B cell (primary cell): Measurements from ENCODE around the gene FIBCD1. TPM values are rescaled to one million over a fixed set of nuclear protein-coding genes. Genes with fewer than 3 reads are reported as not detected.

Source experiments
- ATAC-seq: fragments of 200-7000 bp; cut with Tn5 transposase; one replicate; pipeline ENCODE4 v1.10.0; 2021; ENCODE audit warnings: low read depth, mild to moderate bottlenecking, moderate number of reproducible peaks, moderate library complexity
- CTCF ChIA-PET: fragments of 350-600 bp; sonication (Branson Sonifier 250); formaldehyde crosslinking; loops from one replicate; lab custom pipeline; 2021; ENCODE audit warnings: antibody characterized with exemption, inconsistent platforms; lab: Charles Lee
- POLR2A ChIA-PET: fragments of 350-600 bp; sonication (Branson Sonifier 250); formaldehyde crosslinking; loops from one replicate; lab custom pipeline; 2021; ENCODE audit warnings: antibody characterized with exemption; lab: Charles Lee
- DNase-seq: peaks from one replicate; pipeline ENCODE4 v3.0.0; 2013
- H2AFZ ChIP-seq: 2 replicates; pipeline ENCODE4 v1.6.1; 2012; ENCODE audit warnings: mild to moderate bottlenecking, low read depth, low read length; ENCODE audit not compliant: insufficient read depth, poor library complexity, severe bottlenecking
- H3K27ac ChIP-seq, 2 donors: 1 replicate in 1 of 2; 2 replicates in 1 of 2; pipeline ENCODE4 v1.5.1; 2012 to 2013; ENCODE audit warnings: low read length in 2 of 2, mild to moderate bottlenecking in 2 of 2, moderate library complexity in 1 of 2
- H3K27me3 ChIP-seq, 4 experiments: fragments of 200-600 bp in 1 of 4; sonication (generic) in 1 of 4; replicated peaks in 1 of 4; 1 replicate in 2 of 4; 2 replicates in 2 of 4; pipeline versions ENCODE4 v1.6.1 to v1.7.0; 2013 to 2016; ENCODE audit warnings: low read length in 3 of 4, mild to moderate bottlenecking in 2 of 4, mixed read lengths in 1 of 4, moderate library complexity in 1 of 4; ENCODE audit not compliant: insufficient read depth in 4 of 4, control insufficient read depth in 3 of 4; ENCODE audit errors: control extremely low read depth in 1 of 4
- H3K36me3 ChIP-seq, 2 experiments: replicated peaks in 1 of 2; 1 replicate in 1 of 2; 2 replicates in 1 of 2; pipeline versions ENCODE4 v1.6.1 to v1.7.1; 2013; ENCODE audit warnings: low read length in 1 of 2; ENCODE audit not compliant: insufficient read depth in 2 of 2, control insufficient read depth in 1 of 2; ENCODE audit errors: control extremely low read depth in 1 of 2, extremely low read depth in 1 of 2
- H3K4me1 ChIP-seq, 2 donors: fragments of 200-600 bp in 1 of 2; sonication (generic) in 1 of 2; 1 replicate in 1 of 2; 2 replicates in 1 of 2; pipeline versions ENCODE4 v1.5.1 to v1.6.1; 2013 to 2017; ENCODE audit warnings: low read length in 2 of 2; ENCODE audit not compliant: control insufficient read depth in 2 of 2, insufficient read depth in 2 of 2
- H3K4me2 ChIP-seq: replicated peaks from 2 replicates; pipeline ENCODE3; 2012; ENCODE audit warnings: mild to moderate bottlenecking, low read depth, low read length; ENCODE audit not compliant: poor library complexity, severe bottlenecking
- H3K4me3 ChIP-seq, 5 experiments: fragments of 200-600 bp in 1 of 5; sonication (generic) in 1 of 5; 1 replicate in 3 of 5; 2 replicates in 2 of 5; pipeline versions ENCODE4 v1.5.1 to v1.7.0; 2011 to 2016; ENCODE audit warnings: low read length in 4 of 5, mild to moderate bottlenecking in 4 of 5, low read depth in 2 of 5, control low read depth in 1 of 5, moderate library complexity in 1 of 5; ENCODE audit not compliant: insufficient read depth in 1 of 5; ENCODE audit errors: control extremely low read depth in 1 of 5, extremely low read depth in 1 of 5
- H3K79me2 ChIP-seq: fragments of 200-600 bp; sonication (generic); one replicate; pipeline ENCODE4 v1.6.0; 2016; ENCODE audit warnings: low read length; ENCODE audit not compliant: control insufficient read depth, insufficient read depth
- H3K9ac ChIP-seq: fragments of 200-600 bp; sonication (generic); 2 replicates; pipeline ENCODE4 v1.6.1; 2017; ENCODE audit warnings: mild to moderate bottlenecking, low read length, moderate library complexity
- H3K9me3 ChIP-seq, 3 donors: one replicate each; pipeline versions ENCODE4 v1.6.1 to v1.7.1; 2013; ENCODE audit warnings: low read length in 2 of 3; ENCODE audit not compliant: control insufficient read depth in 2 of 3, insufficient read depth in 1 of 3; ENCODE audit errors: control extremely low read depth in 1 of 3
- H4K20me1 ChIP-seq: 2 replicates; pipeline ENCODE4 v1.6.0; 2012; ENCODE audit warnings: mild to moderate bottlenecking, low read length; ENCODE audit not compliant: insufficient read depth, control insufficient read depth, poor library complexity, severe bottlenecking
- H3K27ac Mint-ChIP-seq: one replicate; pipeline ENCODE4 v1.8.0; 2021; ENCODE audit warnings: mixed read lengths
- H3K27me3 Mint-ChIP-seq: one replicate; pipeline ENCODE4 v1.8.0; 2021; ENCODE audit warnings: mixed read lengths
- H3K4me1 Mint-ChIP-seq: one replicate; pipeline ENCODE4 v1.8.0; 2021; ENCODE audit warnings: mixed read lengths
- H3K4me3 Mint-ChIP-seq: one replicate; pipeline ENCODE4 v1.8.0; 2021; ENCODE audit warnings: mixed read lengths
- H3K9me3 Mint-ChIP-seq: one replicate; pipeline ENCODE4 v1.8.0; 2022; ENCODE audit warnings: mixed read lengths; ENCODE audit not compliant: insufficient read depth
- CTCF ChIP-seq: fragments of 200-600 bp; IDR thresholded peaks from one replicate; pipeline ENCODE4 v1.8.0; 2022; ENCODE audit warnings: antibody characterized with exemption, mild to moderate bottlenecking
- EZH2 ChIP-seq: IDR thresholded peaks from 2 replicates; pipeline ENCODE4 v1.6.1; 2012; ENCODE audit warnings: borderline replicate concordance, low read depth, mild to moderate bottlenecking, moderate library complexity, low read length; ENCODE audit not compliant: insufficient read depth, poor library complexity, severe bottlenecking
- WGBS: methylation state at CpG from one replicate; pipeline ENCODE4 v1.1.5; 2013; ENCODE audit warnings: missing lambda C conversion rate; ENCODE audit not compliant: insufficient coverage; 5-methylcytosine and 5-hydroxymethylcytosine counted together
- intact Hi-C: fragments of 100-400 bp; cut with micrococcal nuclease; formaldehyde crosslinking; loops from one replicate; pipeline ENCODE4 v1.10.0; 2022
- polyA plus RNA-seq: library from polyadenylated mRNA; depleted of rRNA; stranded (reverse); fragments of >200 nt; gene quantifications from 2 replicates; pipeline ENCODE4 v1.2.3, GENCODE V29; 2012
- total RNA-seq, 2 donors: library from RNA; stranded (reverse); fragments of 120-200 nt in 1 of 2; gene quantifications; 1 replicate in 1 of 2; 2 replicates in 1 of 2; pipeline versions ENCODE4 v1.2.3 to v1.2.4, GENCODE V29; 2013 to 2022

FIBCD1 gene
- total and polyA plus RNA-seq, 2 donors (not counting 1 experiment from before 2014, with no cell fraction given): not detected

DNA sequence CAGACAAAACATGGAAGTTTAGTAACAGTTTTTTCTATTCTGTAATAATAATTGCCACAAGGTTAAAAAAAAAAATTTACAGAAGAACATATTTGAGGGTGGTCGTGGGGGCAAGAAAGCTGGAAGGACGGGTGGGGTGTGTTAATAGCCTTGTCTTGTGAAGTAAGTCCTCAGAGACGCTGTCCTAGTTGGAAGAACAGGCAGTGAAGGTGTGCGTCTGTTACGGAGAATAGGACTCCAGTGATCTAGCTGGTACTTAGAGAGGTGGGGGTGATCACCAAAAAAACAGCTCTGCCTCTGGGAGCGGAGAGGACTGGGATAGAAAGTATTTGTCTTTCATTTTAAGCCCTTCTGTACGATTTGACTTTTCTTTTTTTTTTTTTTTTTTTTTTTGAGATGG, 86.2 kb downstream of the FIBCD1 start:
- TF ChIP-seq EZH2 (no peak), CTCF (no peak)
- Histone ChIP-seq H3K4me3 (no peak overlapping the region), H3K9me3 (no peaks in the 10 kb centered on the region), H3K27me3 (no peaks in the 10 kb centered on the region), H3K9ac (no peak overlapping the region), H4K20me1 (peaks cover 8% of the 10 kb centered on the region), H2AFZ (no peak overlapping the region), H3K4me2 (no peak overlapping the region), H3K36me3 (peaks cover 1 to 20% of the 10 kb centered on the region in 2 experiments), H3K4me1 (no peaks in the 10 kb centered on the region), H3K79me2 (no peaks in the 10 kb centered on the region), H3K27ac (no peak overlapping the region)
- ATAC-seq (no peak), DNase-seq (no peak)
- H3K9me3 Mint-ChIP-seq: no peaks in the 10 kb centered on the region
- WGBS: 88% methylated on average over 5 of the region's 7 CpGs
- POLR2A ChIA-PET: interaction anchor here (0.7 kb wide), 1 partner anchor 559 kb away, joined by 4 read pairs; no protein-coding TSS in a partner anchor
- no peaks in the 10 kb centered on the region for H3K27me3 Mint-ChIP-seq
- H3K4me3 Mint-ChIP-seq: no peak overlapping the region
- intact Hi-C loops: no loop called here
- no peak overlapping the region for H3K27ac Mint-ChIP-seq
- CTCF ChIA-PET: interaction anchor here (0.9 to 1.5 kb wide), 3 partner anchors 10 to 13 kb away, joined by 3 to 5 read pairs (median 3); no protein-coding TSS in a partner anchor
- no peaks in the 10 kb centered on the region for H3K4me1 Mint-ChIP-seq

Other genes with a start within 250 kb of the FIBCD1 start
- 53.3 and 55.5 TPM in 2 replicates for gene EXOSC2, start 245.5 kb downstream of the FIBCD1 start, total RNA-seq
- 31.5 and 34.7 TPM in 2 replicates for gene EXOSC2, start 245.5 kb downstream of the FIBCD1 start, polyA plus RNA-seq
- 44.5 and 46.0 TPM in 2 replicates for gene ABL1, start 104.0 kb downstream of the FIBCD1 start, total RNA-seq
- 11.3 and 11.9 TPM in 2 replicates for gene ABL1, start 104.0 kb downstream of the FIBCD1 start, polyA plus RNA-seq
- gene QRFP, start 42.4 kb downstream of the FIBCD1 start, total RNA-seq: not detected in 2 replicates
- 0.07 TPM in 1 of 2 replicates, not detected in the other for gene QRFP, start 42.4 kb downstream of the FIBCD1 start, polyA plus RNA-seq
- gene LAMC3, start 69.9 kb upstream of the FIBCD1 start, total RNA-seq: 0.25 and 0.29 TPM in 2 replicates
- 0.45 and 0.81 TPM in 2 replicates for gene LAMC3, start 69.9 kb upstream of the FIBCD1 start, polyA plus RNA-seq
- not detected in 2 replicates for gene AIF1L, start 157.3 kb upstream of the FIBCD1 start, total RNA-seq
- gene AIF1L, start 157.3 kb upstream of the FIBCD1 start, polyA plus RNA-seq: not detected in 2 replicates
- 94.6 and 103 TPM in 2 replicates for gene NUP214, start 186.3 kb upstream of the FIBCD1 start, total RNA-seq
- gene NUP214, start 186.3 kb upstream of the FIBCD1 start, polyA plus RNA-seq: 19.0 and 25.4 TPM in 2 replicates